AG09309 (cell line): ENCODE measurements around the gene PTPRE.

Experiments
- DNase-seq: peaks from one replicate; pipeline ENCODE4 v3.0.0-alpha.2; 2010; ENCODE audit warnings: low read depth
- H3K4me3 ChIP-seq: 2 replicates; pipeline ENCODE4 v1.5.1; 2011; ENCODE audit warnings: mild to moderate bottlenecking, low read depth, low read length, moderate library complexity; ENCODE audit not compliant: control insufficient read depth
- TF ChIP-seq, protein P1 (sequence below): IDR thresholded peaks from 2 replicates; pipeline ENCODE4 v1.5.1; 2011; ENCODE audit warnings: mild to moderate bottlenecking, low read depth, low read length, inconsistent platforms; ENCODE audit not compliant: insufficient read depth, control insufficient read depth; ENCODE audit errors: missing control alignments

The PTPRE gene

GRCh38 chr10:127897177-127897576 is 9.7 kb upstream of the PTPRE start:
- TF ChIP-seq, protein P1, sequence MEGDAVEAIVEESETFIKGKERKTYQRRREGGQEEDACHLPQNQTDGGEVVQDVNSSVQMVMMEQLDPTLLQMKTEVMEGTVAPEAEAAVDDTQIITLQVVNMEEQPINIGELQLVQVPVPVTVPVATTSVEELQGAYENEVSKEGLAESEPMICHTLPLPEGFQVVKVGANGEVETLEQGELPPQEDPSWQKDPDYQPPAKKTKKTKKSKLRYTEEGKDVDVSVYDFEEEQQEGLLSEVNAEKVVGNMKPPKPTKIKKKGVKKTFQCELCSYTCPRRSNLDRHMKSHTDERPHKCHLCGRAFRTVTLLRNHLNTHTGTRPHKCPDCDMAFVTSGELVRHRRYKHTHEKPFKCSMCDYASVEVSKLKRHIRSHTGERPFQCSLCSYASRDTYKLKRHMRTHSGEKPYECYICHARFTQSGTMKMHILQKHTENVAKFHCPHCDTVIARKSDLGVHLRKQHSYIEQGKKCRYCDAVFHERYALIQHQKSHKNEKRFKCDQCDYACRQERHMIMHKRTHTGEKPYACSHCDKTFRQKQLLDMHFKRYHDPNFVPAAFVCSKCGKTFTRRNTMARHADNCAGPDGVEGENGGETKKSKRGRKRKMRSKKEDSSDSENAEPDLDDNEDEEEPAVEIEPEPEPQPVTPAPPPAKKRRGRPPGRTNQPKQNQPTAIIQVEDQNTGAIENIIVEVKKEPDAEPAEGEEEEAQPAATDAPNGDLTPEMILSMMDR, result no peak
- no peak overlapping the region for H3K4me3 ChIP-seq
- no peak for DNase-seq

GRCh38 chr10:127899766-127900387 is 7.0 kb upstream of the PTPRE start:
- no peak overlapping the region for H3K4me3 ChIP-seq
- DNase-seq, result no peak
- TF ChIP-seq, protein P1, result no peak

GRCh38 chr10:127903789-127904188 is 3.1 kb upstream of the PTPRE start:
- H3K4me3 ChIP-seq, result no peak overlapping the region
- no peak for DNase-seq
- TF ChIP-seq, protein P1, result no peak

GRCh38 chr10:127904311-127905000 is 2.4 kb upstream of the PTPRE start:
- H3K4me3 ChIP-seq, result no peak overlapping the region
- DNase-seq, result no peak
- TF ChIP-seq, protein P1, result no peak

DNA sequence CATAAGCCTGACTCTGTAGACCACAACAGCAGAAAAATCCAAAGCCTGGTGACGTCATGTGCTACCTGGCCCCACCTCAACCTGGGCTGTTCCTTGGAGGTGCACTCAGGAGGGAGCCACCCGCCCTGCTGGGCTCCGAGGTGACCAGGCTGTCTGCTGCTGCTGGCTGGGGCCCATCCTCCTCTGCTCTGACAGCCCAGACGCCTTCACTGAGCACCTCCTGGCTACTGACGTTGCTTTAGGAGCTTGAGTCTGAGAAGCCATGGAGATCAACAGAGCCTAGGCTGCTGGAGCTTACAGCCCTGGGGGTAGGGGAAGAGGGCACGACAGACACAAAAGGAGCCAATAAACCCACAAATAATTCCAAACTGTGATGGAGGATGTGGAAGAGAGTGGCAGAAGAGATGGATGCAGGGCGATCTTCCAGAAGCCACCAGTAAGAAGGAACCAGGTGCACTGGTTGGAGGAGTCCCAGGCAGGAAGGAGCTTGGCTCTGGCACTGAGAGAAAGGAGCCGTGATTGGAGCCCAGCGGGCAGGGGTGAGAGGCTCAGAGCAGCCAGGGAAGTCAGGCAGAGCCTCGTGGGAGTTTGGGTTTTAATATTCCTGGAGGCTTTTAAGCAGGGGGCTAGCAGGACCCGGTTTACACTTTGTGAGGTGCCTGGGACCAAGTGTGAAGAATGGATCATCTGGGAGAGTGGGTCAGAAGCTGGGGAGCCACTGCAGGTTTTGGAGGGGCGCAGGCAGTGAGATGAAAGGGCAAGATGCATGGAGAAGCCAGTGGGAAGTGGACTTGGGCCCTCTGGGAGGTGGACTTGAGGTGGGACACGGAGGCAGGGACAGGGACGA is 1.7 kb upstream of the PTPRE start:
- TF ChIP-seq, protein P1, result no peak
- H3K4me3 ChIP-seq, result no peak overlapping the region
- DNase-seq, result no peak

- no peak overlapping the region for H3K4me3 ChIP-seq
- TF ChIP-seq, protein P1, result no peak
- DNase-seq, result no peak
These were observed 1.0 kb upstream of the PTPRE start for GRCh38 chr10:127905848-127906261.
